A549 (cell line): ENCODE measurements around the gene SMARCB1. TPM values are rescaled to one million over a fixed set of nuclear protein-coding genes. Genes with fewer than 3 reads are reported as not detected.

Source experiments
- ATAC-seq, 2 experiments: fragments of 200-7000 bp in 1 of 2; fragments of >200 bp in 1 of 2; cut with Nextera tagmentation in 1 of 2; cut with Tn5 transposase in 1 of 2; 3 replicates each; pipeline versions ENCODE4 v1.8.0 to v1.9.1; 2018 to 2020; ENCODE audit warnings: mild to moderate bottlenecking in 1 of 2, moderate library complexity in 1 of 2
- CTCF ChIA-PET: fragments of 300-600 bp; sonication (Branson Sonifier 250); formaldehyde crosslinking; extraction: SDS; loops from one replicate; lab custom pipeline; 2021; ENCODE audit warnings: antibody characterized with exemption, inconsistent platforms; lab: Yijun Ruan, JAX
- POLR2A ChIA-PET: fragments of 350-600 bp; formaldehyde crosslinking; extraction: SDS; loops from one replicate; lab custom pipeline; 2021; ENCODE audit warnings: antibody characterized with exemption, inconsistent platforms; lab: Yijun Ruan, JAX
- DNase-seq, 2 experiments: peaks; one replicate each; pipeline versions ENCODE4 v3.0.0 to v3.0.0-alpha.2; 2011 to 2016; ENCODE audit warnings: low read depth in 1 of 2, low spot score in 1 of 2
- FAIRE-seq: peaks from 2 replicates; lab custom pipeline; 2011; peaks lifted over from hg19 to GRCh38; lab: Jason Lieb, UNC
- H3K27ac ChIP-seq, 2 experiments: fragments of >200 bp; sonication (Bioruptor Twin); formaldehyde crosslinking; 3 replicates each; pipeline ENCODE4 v1.5.1; 2016 to 2017
- H3K4me1 ChIP-seq: fragments of >200 bp; sonication (Bioruptor Twin); formaldehyde crosslinking; 3 replicates; pipeline ENCODE4 v1.6.1; 2016
- H3K4me2 ChIP-seq: fragments of >200 bp; sonication (Bioruptor Twin); formaldehyde crosslinking; 3 replicates; pipeline ENCODE4 v1.6.1; 2016
- H3K4me3 ChIP-seq: fragments of >200 bp; sonication (Bioruptor Twin); formaldehyde crosslinking; 3 replicates; pipeline ENCODE4 v1.5.1; 2016
- H3K9me3 ChIP-seq: fragments of >200 bp; sonication (Bioruptor Twin); formaldehyde crosslinking; 3 replicates; pipeline ENCODE4 v1.6.1; 2016
- BHLHE40 ChIP-seq: IDR thresholded peaks from 2 replicates; pipeline ENCODE4 v1.6.1; 2012; ENCODE audit warnings: low read depth, low read length, inconsistent platforms
- CBX8 ChIP-seq: fragments of 200-600 bp; sonication (generic); IDR thresholded peaks from 2 replicates; pipeline ENCODE4 v1.6.1; 2016
- CEBPB ChIP-seq, 2 experiments: fragments of >200 bp in 1 of 2; sonication (Bioruptor Twin) in 1 of 2; formaldehyde crosslinking in 1 of 2; IDR thresholded peaks; 2 replicates each; pipeline ENCODE4 v1.6.1; 2012 to 2016
- CHD2 ChIP-seq: fragments of 150-350 bp; IDR thresholded peaks from 2 replicates; pipeline ENCODE4 v1.6.1; 2014; ENCODE audit warnings: low read length; ENCODE audit not compliant: partially characterized antibody
- EP300 ChIP-seq, 2 experiments: fragments of >200 bp; sonication (Bioruptor Twin); formaldehyde crosslinking; IDR thresholded peaks; 2 replicates in 1 of 2; 3 replicates in 1 of 2; pipeline ENCODE4 v1.6.1; 2016 to 2017
- FOXS1 ChIP-seq: fragments of 250-450 bp; sonication (Bioruptor Pico); IDR thresholded peaks from 2 replicates; pipeline ENCODE4 v1.5.0; 2020; ENCODE audit warnings: mild to moderate bottlenecking, moderate library complexity
- KDM1A ChIP-seq: fragments of 200-600 bp; sonication (generic); IDR thresholded peaks from 2 replicates; pipeline ENCODE4 v1.6.1; 2016; ENCODE audit warnings: low read depth, mild to moderate bottlenecking
- KDM5A ChIP-seq: fragments of 200-600 bp; sonication (generic); IDR thresholded peaks from 2 replicates; pipeline ENCODE4 v1.6.1; 2016; ENCODE audit warnings: antibody characterized with exemption, mild to moderate bottlenecking
- MAZ ChIP-seq: fragments of 150-350 bp; IDR thresholded peaks from 2 replicates; pipeline ENCODE4 v1.6.1; 2014; ENCODE audit warnings: antibody characterized with exemption, low read depth, low read length, borderline replicate concordance
- RCOR1 ChIP-seq: fragments of 150-350 bp; IDR thresholded peaks from 2 replicates; pipeline ENCODE4 v1.6.1; 2014; ENCODE audit warnings: antibody characterized with exemption, low read length, low read depth
- RNF2 ChIP-seq: fragments of 200-600 bp; sonication (generic); IDR thresholded peaks from 2 replicates; pipeline ENCODE4 v1.6.1; 2016; ENCODE audit warnings: low read depth, mild to moderate bottlenecking, antibody characterized with exemption, moderate library complexity, borderline replicate concordance
- SMC3 ChIP-seq: fragments of >200 bp; sonication (Bioruptor Twin); formaldehyde crosslinking; IDR thresholded peaks from 3 replicates; pipeline ENCODE4 v1.6.1; 2018; ENCODE audit warnings: inconsistent platforms
- SREBF2 ChIP-seq: fragments of 450-650 bp; IDR thresholded peaks from 2 replicates; pipeline ENCODE4 v1.6.1; 2014; ENCODE audit warnings: mild to moderate bottlenecking, moderate library complexity
- TFCP2L1 ChIP-seq: fragments of 250-450 bp; sonication (Bioruptor Pico); IDR thresholded peaks from 2 replicates; pipeline ENCODE4 v1.5.0; 2021; ENCODE audit warnings: mild to moderate bottlenecking
- TP53 ChIP-seq: fragments of 250-450 bp; sonication (Bioruptor Pico); IDR thresholded peaks from 2 replicates; pipeline ENCODE4 v1.5.0; 2021; ENCODE audit warnings: mild to moderate bottlenecking, moderate library complexity
- ZNF302 ChIP-seq: fragments of 250-450 bp; sonication (Bioruptor Pico); IDR thresholded peaks from 2 replicates; pipeline ENCODE4 v1.9.0; 2021; ENCODE audit warnings: inconsistent platforms, mild to moderate bottlenecking, moderate library complexity
- WGBS: methylation state at CpG from one replicate; pipeline ENCODE4 v1.1.6; 2017; ENCODE audit errors: missing lambda C conversion rate; 5-methylcytosine and 5-hydroxymethylcytosine counted together
- polyA plus RNA-seq, 4 experiments: library from polyadenylated mRNA; depleted of rRNA in 3 of 4; stranded (reverse); fragments of >200 nt; fragmentation: RNase III in 1 of 4; extraction: RNeasy Plus Mini Kit Qiagen cat#74134 plus additional on column Dnase treatment in 1 of 4; gene quantifications; 2 replicates in 3 of 4; 3 replicates in 1 of 4; pipeline ENCODE4 v1.2.3, GENCODE V29; 2011 to 2017
- TF ChIP-seq, protein P1 (sequence below): fragments of 250-450 bp; sonication (Bioruptor Pico); IDR thresholded peaks from 2 replicates; pipeline ENCODE4 v1.5.0; 2021; ENCODE audit warnings: mild to moderate bottlenecking, moderate library complexity, borderline replicate concordance
- TF ChIP-seq, protein P2 (sequence below): fragments of 150-350 bp; IDR thresholded peaks from 2 replicates; pipeline ENCODE4 v1.6.1; 2014; ENCODE audit warnings: low read depth, mild to moderate bottlenecking, low read length
- TF ChIP-seq, protein P3 (sequence below): fragments of >200 bp; sonication (Bioruptor Twin); formaldehyde crosslinking; IDR thresholded peaks from 3 replicates; pipeline ENCODE4 v1.5.1; 2016
- TF ChIP-seq, protein P4 (sequence below): fragments of 450-650 bp; IDR thresholded peaks from 2 replicates; pipeline ENCODE4 v1.6.1; 2014; ENCODE audit warnings: antibody characterized with exemption

SMARCB1 gene
- polyA plus RNA-seq, 2 of the 4 experiments (the other 2 are of a cell fraction) = 65.6 to 133 TPM

DNA sequence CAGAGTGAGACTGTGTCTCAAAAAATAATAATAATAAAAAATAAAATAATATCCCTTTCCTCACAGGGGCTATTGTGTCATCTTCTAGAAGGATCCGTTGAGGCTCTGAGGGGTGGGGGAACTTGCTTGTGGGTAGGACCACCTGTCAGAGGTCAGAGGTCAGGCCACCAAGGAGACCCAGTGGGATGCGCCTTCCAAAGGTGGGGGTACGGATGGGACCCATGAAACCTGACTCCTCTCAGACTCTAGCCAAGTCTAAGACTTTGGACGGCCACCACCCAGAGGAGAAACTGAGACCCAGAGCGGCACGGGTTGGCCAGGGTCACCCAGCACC, 14.5 kb upstream of the SMARCB1 start:
- H3K27ac ChIP-seq = peak overlapping the region; percentile 56 to 83; a peak in 4 of 6 replicates
- H3K4me1 ChIP-seq = peaks cover 23% of the 10 kb centered on the region
- ATAC-seq = no peak
- 59% methylated on average over 6 of the region's 6 CpGs for WGBS
- CTCF ChIA-PET = interaction anchor here (1.6 to 16.9 kb wide), 2 partner anchors 39 to 77 kb away, joined by 3 to 175 read pairs; no protein-coding TSS in a partner anchor
- peak overlapping the region; percentile 69 for H3K4me2 ChIP-seq
- H3K9me3 ChIP-seq = no peaks in the 10 kb centered on the region
- peak overlapping the region; percentile 9; the same call in 1 of the 3 replicates for H3K4me3 ChIP-seq
- POLR2A ChIA-PET = no interaction called here
- no peak for TF ChIP-seq FOXS1 (CRISPR knock-in tag)
- no peak for FAIRE-seq
- DNase-seq = no peak

DNA sequence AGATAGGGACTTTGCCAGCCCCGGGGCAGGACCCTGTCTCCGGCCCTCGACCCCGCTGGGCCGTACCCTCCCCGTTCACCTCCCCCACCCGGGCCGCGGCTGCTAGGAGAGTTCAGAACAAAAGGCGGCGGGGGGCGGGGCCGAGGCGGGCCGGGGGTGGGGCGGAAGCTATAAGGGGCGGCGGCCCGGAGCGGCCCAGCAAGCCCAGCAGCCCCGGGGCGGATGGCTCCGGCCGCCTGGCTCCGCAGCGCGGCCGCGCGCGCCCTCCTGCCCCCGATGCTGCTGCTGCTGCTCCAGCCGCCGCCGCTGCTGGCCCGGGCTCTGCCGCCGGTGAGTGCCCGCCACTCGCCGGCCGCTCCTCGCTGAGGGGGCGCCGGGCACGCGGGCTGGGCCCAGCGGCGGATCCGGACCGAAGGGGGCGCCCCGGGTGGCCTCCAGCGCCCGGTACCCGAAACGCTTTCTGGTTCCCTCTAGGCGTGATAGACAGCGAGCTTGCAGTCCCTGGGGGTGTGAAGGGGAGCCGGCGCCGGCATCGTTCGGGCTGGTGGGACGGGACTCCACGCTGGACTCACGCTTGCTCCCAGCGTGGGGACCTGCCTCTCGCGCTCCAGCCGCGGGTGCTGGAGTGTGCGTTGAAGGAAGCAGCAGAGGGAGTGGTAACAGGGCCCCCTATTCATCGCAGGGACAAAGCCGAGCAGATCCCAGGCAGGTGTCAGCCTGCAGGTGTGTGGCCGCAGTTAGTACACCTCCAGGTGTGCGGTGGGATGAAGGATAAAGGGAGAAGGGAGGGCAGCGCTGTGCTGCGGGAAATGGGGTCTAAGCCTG, 13.9 kb upstream of the SMARCB1 start, which contains the start of gene MMP11:
Gene MMP11 (plus strand): TSS at position 201 of the 825 bp plus-strand sequence. CDS start 22 bp downstream, at position 223.
- WGBS = 63% methylated on average over 28 of the region's 79 CpGs
- Histone ChIP-seq H3K4me2 (peak within 1 kb of the TSS; percentile 69), H3K9me3 (no peaks in the 10 kb centered on the region), H3K4me3 (peak within 1 kb of the TSS; percentile 9; the same call in 1 of the 3 replicates), H3K4me1 (peaks cover 23% of the 10 kb centered on the region), H3K27ac (peak within 1 kb of the TSS; percentile 56 to 83; a peak in 5 of 6 replicates)
- FAIRE-seq = no peak
- no peak for ATAC-seq
- DNase-seq = no peak
- ChIA-PET POLR2A (no interaction called here), CTCF (interaction anchor here (16.9 kb wide), 1 partner anchor 76 kb away, joined by 175 read pairs; no protein-coding TSS in a partner anchor)
- TF ChIP-seq, protein P1, sequence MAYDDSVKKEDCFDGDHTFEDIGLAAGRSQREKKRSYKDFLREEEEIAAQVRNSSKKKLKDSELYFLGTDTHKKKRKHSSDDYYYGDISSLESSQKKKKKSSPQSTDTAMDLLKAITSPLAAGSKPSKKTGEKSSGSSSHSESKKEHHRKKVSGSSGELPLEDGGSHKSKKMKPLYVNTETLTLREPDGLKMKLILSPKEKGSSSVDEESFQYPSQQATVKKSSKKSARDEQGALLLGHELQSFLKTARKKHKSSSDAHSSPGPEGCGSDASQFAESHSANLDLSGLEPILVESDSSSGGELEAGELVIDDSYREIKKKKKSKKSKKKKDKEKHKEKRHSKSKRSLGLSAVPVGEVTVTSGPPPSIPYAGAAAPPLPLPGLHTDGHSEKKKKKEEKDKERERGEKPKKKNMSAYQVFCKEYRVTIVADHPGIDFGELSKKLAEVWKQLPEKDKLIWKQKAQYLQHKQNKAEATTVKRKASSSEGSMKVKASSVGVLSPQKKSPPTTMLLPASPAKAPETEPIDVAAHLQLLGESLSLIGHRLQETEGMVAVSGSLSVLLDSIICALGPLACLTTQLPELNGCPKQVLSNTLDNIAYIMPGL (CRISPR knock-in tag) = no peak
- TF ChIP-seq KDM1A (no peak), RCOR1 (no peak), RNF2 (no peak), ZNF302 (no peak), SMC3 (no peak), KDM5A (no peak), TFCP2L1 (CRISPR knock-in tag) (no peak), BHLHE40 (no peak), MAZ (no peak), CHD2 (no peak), EP300 (IDR thresholded peaks at IDR 0.05) (no peak), TP53 (CRISPR knock-in tag) (no peak), CBX8 (no peak), CEBPB (IDR thresholded peaks at IDR 0.05) (no peak), SREBF2 (no peak)
- TF ChIP-seq, protein P2, sequence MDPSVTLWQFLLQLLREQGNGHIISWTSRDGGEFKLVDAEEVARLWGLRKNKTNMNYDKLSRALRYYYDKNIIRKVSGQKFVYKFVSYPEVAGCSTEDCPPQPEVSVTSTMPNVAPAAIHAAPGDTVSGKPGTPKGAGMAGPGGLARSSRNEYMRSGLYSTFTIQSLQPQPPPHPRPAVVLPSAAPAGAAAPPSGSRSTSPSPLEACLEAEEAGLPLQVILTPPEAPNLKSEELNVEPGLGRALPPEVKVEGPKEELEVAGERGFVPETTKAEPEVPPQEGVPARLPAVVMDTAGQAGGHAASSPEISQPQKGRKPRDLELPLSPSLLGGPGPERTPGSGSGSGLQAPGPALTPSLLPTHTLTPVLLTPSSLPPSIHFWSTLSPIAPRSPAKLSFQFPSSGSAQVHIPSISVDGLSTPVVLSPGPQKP = no peak
- TF ChIP-seq, protein P3, sequence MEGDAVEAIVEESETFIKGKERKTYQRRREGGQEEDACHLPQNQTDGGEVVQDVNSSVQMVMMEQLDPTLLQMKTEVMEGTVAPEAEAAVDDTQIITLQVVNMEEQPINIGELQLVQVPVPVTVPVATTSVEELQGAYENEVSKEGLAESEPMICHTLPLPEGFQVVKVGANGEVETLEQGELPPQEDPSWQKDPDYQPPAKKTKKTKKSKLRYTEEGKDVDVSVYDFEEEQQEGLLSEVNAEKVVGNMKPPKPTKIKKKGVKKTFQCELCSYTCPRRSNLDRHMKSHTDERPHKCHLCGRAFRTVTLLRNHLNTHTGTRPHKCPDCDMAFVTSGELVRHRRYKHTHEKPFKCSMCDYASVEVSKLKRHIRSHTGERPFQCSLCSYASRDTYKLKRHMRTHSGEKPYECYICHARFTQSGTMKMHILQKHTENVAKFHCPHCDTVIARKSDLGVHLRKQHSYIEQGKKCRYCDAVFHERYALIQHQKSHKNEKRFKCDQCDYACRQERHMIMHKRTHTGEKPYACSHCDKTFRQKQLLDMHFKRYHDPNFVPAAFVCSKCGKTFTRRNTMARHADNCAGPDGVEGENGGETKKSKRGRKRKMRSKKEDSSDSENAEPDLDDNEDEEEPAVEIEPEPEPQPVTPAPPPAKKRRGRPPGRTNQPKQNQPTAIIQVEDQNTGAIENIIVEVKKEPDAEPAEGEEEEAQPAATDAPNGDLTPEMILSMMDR = no peak
- TF ChIP-seq, protein P4, sequence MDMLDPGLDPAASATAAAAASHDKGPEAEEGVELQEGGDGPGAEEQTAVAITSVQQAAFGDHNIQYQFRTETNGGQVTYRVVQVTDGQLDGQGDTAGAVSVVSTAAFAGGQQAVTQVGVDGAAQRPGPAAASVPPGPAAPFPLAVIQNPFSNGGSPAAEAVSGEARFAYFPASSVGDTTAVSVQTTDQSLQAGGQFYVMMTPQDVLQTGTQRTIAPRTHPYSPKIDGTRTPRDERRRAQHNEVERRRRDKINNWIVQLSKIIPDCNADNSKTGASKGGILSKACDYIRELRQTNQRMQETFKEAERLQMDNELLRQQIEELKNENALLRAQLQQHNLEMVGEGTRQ = no peak
